A549 treated with RU486 at 1 μM for 4 hours (cell line): Measurements from ENCODE around the gene ARHGAP1. TPM values are rescaled to one million over a fixed set of nuclear protein-coding genes. Genes with fewer than 3 reads are reported as not detected.

Source experiments
- total RNA-seq: library from RNA; stranded (reverse); fragments of 200-300 nt; extraction: Qiagen RNA extraction; gene quantifications from 5 replicates; pipeline ENCODE4 v1.2.3, GENCODE V29; 2022; ENCODE audit warnings: low read depth

ARHGAP1 gene
- 50.0 to 59.9 TPM (median 57.0 TPM) in 5 replicates for total RNA-seq

GRCh38 chr11:46700241-46701077 lies at the start of gene ARHGAP1, which contains the start of gene ZNF408:
Gene ARHGAP1, minus strand, starts transcription at chr11:46700619. Its CDS starts 4,512 bp downstream, at chr11:46696107.
Gene ZNF408, plus strand, starts transcription at chr11:46701031. Its CDS starts 17 bp downstream, at chr11:46701048.

GRCh38 chr11:46719048-46719542 lies 18.7 kb upstream of the ARHGAP1 start, which contains the start of gene F2:
Gene F2, plus strand, starts transcription at chr11:46719213. Its CDS starts 23 bp downstream, at chr11:46719236.

Other genes with a start within 250 kb of the ARHGAP1 start
- gene AMBRA1, start 106.6 kb downstream of the ARHGAP1 start, total RNA-seq = 14.1 to 18.5 TPM (median 14.5 TPM) in 5 replicates
- 4.8 to 6.0 TPM (median 5.7 TPM) in 5 replicates for gene HARBI1, start 83.4 kb downstream of the ARHGAP1 start, total RNA-seq
- 48.1 to 59.5 TPM (median 55.8 TPM) in 5 replicates for gene ATG13, start 83.1 kb downstream of the ARHGAP1 start, total RNA-seq
- 15.7 to 19.1 TPM (median 16.8 TPM) in 5 replicates for gene ZNF408, start 412 bp upstream of the ARHGAP1 start, total RNA-seq
- 2.0 to 3.4 TPM (median 2.2 TPM) in 5 replicates for gene F2, start 18.6 kb upstream of the ARHGAP1 start, total RNA-seq
- gene CKAP5, start 145.7 kb upstream of the ARHGAP1 start, total RNA-seq = 58.1 to 81.6 TPM (median 67.0 TPM) in 5 replicates
- 6.0 to 8.9 TPM (median 7.1 TPM) in 5 replicates for gene LRP4, start 217.9 kb upstream of the ARHGAP1 start, total RNA-seq
- gene CSTPP1, start 236.1 kb upstream of the ARHGAP1 start, total RNA-seq = 27.7 to 31.8 TPM (median 29.4 TPM) in 5 replicates